ENCODE measurements around the gene RNF44. TPM values are rescaled to one million over a fixed set of nuclear protein-coding genes. Genes with fewer than 3 reads are reported as not detected.
"Not testable (repeated sequence)": the region's sequence is repeated elsewhere in the genome, so short reads cannot be mapped to it uniquely, and the experiment has no call there.

Gene RNF44
- total RNA-seq, 1 donor from 2014 or later: 153 TPM

DNA sequence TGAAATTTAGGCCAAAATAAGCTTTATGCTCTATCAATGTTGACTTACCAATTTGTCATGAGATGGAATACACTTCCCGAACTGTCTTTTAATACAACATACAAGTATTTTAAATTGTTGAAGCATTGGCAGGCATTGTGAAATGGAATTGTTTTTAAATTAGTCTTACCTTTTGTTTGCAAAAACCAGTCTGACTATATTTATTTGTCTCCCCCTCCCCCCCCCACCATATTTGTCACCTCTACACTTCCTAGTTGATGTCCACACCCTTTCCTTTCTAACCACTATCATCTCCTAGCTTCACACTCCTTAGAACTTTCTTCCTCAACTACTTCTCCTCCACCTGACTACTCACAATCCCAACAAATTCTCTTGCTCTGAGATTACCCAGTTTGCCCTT is 48.1 kb downstream of the RNF44 start:
- Mint-ChIP-seq H3K36me3 (ENCODE audit: insufficient read depth) (peaks cover 20% of the 10 kb centered on the region), H3K4me3 (ENCODE audit: low read depth) (no peak overlapping the region), H3K27ac (no peak overlapping the region), H3K9me3 (ENCODE audit: low read depth) (no peaks in the 10 kb centered on the region), H3K4me1 (ENCODE audit: low read depth) (peaks cover 7% of the 10 kb centered on the region), H3K27me3 (no peaks in the 10 kb centered on the region)
- TF ChIP-seq, protein P1, sequence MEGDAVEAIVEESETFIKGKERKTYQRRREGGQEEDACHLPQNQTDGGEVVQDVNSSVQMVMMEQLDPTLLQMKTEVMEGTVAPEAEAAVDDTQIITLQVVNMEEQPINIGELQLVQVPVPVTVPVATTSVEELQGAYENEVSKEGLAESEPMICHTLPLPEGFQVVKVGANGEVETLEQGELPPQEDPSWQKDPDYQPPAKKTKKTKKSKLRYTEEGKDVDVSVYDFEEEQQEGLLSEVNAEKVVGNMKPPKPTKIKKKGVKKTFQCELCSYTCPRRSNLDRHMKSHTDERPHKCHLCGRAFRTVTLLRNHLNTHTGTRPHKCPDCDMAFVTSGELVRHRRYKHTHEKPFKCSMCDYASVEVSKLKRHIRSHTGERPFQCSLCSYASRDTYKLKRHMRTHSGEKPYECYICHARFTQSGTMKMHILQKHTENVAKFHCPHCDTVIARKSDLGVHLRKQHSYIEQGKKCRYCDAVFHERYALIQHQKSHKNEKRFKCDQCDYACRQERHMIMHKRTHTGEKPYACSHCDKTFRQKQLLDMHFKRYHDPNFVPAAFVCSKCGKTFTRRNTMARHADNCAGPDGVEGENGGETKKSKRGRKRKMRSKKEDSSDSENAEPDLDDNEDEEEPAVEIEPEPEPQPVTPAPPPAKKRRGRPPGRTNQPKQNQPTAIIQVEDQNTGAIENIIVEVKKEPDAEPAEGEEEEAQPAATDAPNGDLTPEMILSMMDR (IDR thresholded peaks at IDR 0.05; ENCODE audit: unreplicated experiment): no peak
- no peak for DNase-seq (ENCODE audit: low spot score, unreplicated experiment)

- peaks cover 13% of the 10 kb centered on the region for H3K36me3 Mint-ChIP-seq (ENCODE audit: insufficient read depth)
- not testable (repeated sequence) for H3K27ac Mint-ChIP-seq; H3K4me3 Mint-ChIP-seq (ENCODE audit: low read depth)
Measured at GRCh38 chr5:176487160-176487559, 50.0 kb downstream of the RNF44 start.

DNA sequence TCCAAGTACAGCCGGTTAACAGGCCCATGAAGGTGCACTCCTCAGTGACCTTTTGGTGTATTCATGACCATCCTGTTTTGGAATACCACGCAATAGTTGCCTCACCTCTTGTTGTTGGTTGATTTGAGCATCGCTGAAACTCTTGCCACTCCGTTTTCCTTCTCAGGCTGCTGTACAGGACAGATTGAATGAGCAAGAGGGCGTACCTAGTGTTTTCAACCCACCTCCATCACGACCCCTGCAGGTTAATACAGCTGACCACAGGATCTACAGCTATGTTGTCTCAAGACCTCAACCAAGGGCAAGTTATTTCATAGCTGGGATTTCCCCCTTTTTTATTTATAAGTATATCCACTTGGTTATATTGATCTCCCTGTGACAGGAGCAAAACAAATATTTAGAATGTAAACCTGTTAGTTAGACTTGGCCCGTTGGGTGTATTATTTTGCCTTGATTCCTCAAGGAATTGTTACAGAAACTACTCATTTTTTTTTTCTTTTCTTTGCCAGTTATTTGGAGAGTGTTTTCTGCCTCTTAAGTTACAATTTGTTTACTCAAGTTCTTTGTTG is 50.9 kb downstream of the RNF44 start:
- H3K4me1 Mint-ChIP-seq (ENCODE audit: low read depth): peaks cover 7% of the 10 kb centered on the region
- H3K36me3 Mint-ChIP-seq (ENCODE audit: insufficient read depth): peaks cover 12% of the 10 kb centered on the region
- no peaks in the 10 kb centered on the region for H3K27me3 Mint-ChIP-seq
- H3K9me3 Mint-ChIP-seq (ENCODE audit: low read depth): no peaks in the 10 kb centered on the region
- TF ChIP-seq, protein P1 (IDR thresholded peaks at IDR 0.05; ENCODE audit: unreplicated experiment): peak; percentile 45
- H3K4me3 Mint-ChIP-seq (ENCODE audit: low read depth): no peak overlapping the region
- DNase-seq (ENCODE audit: low spot score, unreplicated experiment): no peak
- no peak overlapping the region for H3K27ac Mint-ChIP-seq

More at GRCh38 chr5:176487160-176487559, 50.0 kb downstream of the RNF44 start:
- H3K4me1 Mint-ChIP-seq (ENCODE audit: low read depth); H3K27me3 Mint-ChIP-seq; DNase-seq (ENCODE audit: low spot score, unreplicated experiment); H3K9me3 Mint-ChIP-seq (ENCODE audit: low read depth): not testable (repeated sequence)

DNA sequence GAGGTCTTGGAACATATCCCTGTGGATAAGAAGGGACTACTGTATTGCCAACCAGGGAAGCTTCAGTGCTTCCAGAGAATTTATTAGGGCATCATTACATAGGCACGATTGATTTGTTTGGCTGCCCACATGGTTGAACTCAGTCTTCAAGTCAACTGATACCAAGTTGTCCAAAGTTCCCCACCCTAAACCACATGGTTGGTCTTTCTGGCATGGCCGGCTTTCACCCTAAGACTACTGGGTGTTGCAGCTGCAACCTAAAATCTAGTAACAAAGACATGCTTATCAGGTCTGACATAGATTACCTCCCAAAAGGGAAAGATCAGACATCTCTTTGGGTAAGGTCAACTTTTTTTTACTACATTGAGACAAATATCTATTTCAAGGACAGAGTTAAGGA is 52.0 kb downstream of the RNF44 start:
- Mint-ChIP-seq H3K9me3 (ENCODE audit: low read depth) (no peaks in the 10 kb centered on the region), H3K27ac (no peak overlapping the region), H3K4me1 (ENCODE audit: low read depth) (peaks cover 7% of the 10 kb centered on the region), H3K4me3 (ENCODE audit: low read depth) (no peak overlapping the region), H3K27me3 (no peaks in the 10 kb centered on the region), H3K36me3 (ENCODE audit: insufficient read depth) (peaks cover 11% of the 10 kb centered on the region)
- DNase-seq (ENCODE audit: low spot score, unreplicated experiment): no peak
- TF ChIP-seq, protein P1 (IDR thresholded peaks at IDR 0.05; ENCODE audit: unreplicated experiment): no peak

DNA sequence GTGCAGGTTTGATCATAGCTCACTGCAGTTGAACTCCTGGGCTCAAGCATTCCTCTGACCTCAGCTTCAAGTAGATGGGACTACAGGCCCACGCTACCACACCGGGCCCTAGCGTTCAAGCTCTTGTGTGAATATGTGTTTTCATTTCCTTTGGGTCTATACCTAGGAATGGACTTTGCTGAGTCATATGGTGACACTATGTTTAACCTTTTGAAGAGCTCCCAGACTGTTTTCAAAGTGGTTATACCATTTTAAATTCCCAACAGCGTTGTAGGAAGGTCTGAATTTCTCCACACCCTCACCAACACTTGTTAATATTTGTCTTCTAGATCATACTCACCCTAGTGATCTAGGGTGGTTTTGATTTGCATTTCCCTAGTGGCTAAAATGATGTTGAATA is 55.5 kb downstream of the RNF44 start:
- H3K36me3 Mint-ChIP-seq (ENCODE audit: insufficient read depth): peaks cover 8% of the 10 kb centered on the region
- TF ChIP-seq, protein P1 (IDR thresholded peaks at IDR 0.05; ENCODE audit: unreplicated experiment): no peak
- no peaks in the 10 kb centered on the region for H3K9me3 Mint-ChIP-seq (ENCODE audit: low read depth)
- no peaks in the 10 kb centered on the region for H3K27me3 Mint-ChIP-seq
- H3K27ac Mint-ChIP-seq: peak overlapping the region; percentile 37
- peaks cover 5% of the 10 kb centered on the region for H3K4me1 Mint-ChIP-seq (ENCODE audit: low read depth)
- no peak for DNase-seq (ENCODE audit: low spot score, unreplicated experiment)
- H3K4me3 Mint-ChIP-seq (ENCODE audit: low read depth): no peak overlapping the region

Other genes with a start within 250 kb of the RNF44 start
- gene KIAA1191, start 175.6 kb downstream of the RNF44 start, total RNA-seq: 109 and 111 TPM in 2 replicates
- 24.5 and 29.5 TPM in 2 replicates for gene ARL10, start 171.9 kb downstream of the RNF44 start, total RNA-seq
- gene NOP16, start 148.8 kb downstream of the RNF44 start, total RNA-seq: 21.9 and 26.4 TPM in 2 replicates
- 88.0 and 96.8 TPM in 2 replicates for gene HIGD2A, start 148.7 kb downstream of the RNF44 start, total RNA-seq
- gene CLTB, start 120.9 kb downstream of the RNF44 start, total RNA-seq: 27.9 and 29.1 TPM in 2 replicates
- gene FAF2, start 89.0 kb downstream of the RNF44 start, total RNA-seq: 53.6 and 54.6 TPM in 2 replicates
- gene CDHR2, start 11.9 kb upstream of the RNF44 start, total RNA-seq: 1.5 and 1.6 TPM in 2 replicates
- gene GPRIN1, start 72.8 kb upstream of the RNF44 start, total RNA-seq: 5.9 TPM in 2 replicates
- 0.24 TPM in 1 of 2 replicates, not detected in the other for gene SNCB, start 93.1 kb upstream of the RNF44 start, total RNA-seq
- not detected in 2 replicates for gene EIF4E1B, start 93.3 kb upstream of the RNF44 start, total RNA-seq
- 37.3 and 37.5 TPM in 2 replicates for gene TSPAN17, start 110.1 kb upstream of the RNF44 start, total RNA-seq

Data from progenitor cell of endocrine pancreas (in vitro differentiated cells).